H1 (cell line): Measurements from ENCODE around the gene NADSYN1. TPM values are rescaled to one million over a fixed set of nuclear protein-coding genes. Genes with fewer than 3 reads are reported as not detected.
A peak's percentile ranks its signal among the peaks of the same experiment; 100 is the strongest.

Source experiments
- CTCF ChIA-PET: fragments of 300-600 bp; sonication (Branson Sonifier 250); formaldehyde crosslinking; loops from one replicate; lab custom pipeline; 2021; ENCODE audit not compliant: partially characterized antibody; lab: Charles Lee
- POLR2A ChIA-PET: fragments of 300-600 bp; sonication (Branson Sonifier 250); formaldehyde crosslinking; loops from one replicate; lab custom pipeline; 2021; ENCODE audit warnings: inconsistent platforms; ENCODE audit not compliant: partially characterized antibody; lab: Charles Lee
- DNase-seq, 2 experiments: peaks; one replicate each; pipeline versions ENCODE4 v3.0.0 to v3.0.0-alpha.2; 2010 to 2022; ENCODE audit warnings: low spot score in 2 of 2, low read depth in 1 of 2, mixed read lengths in 1 of 2
- FAIRE-seq: peaks from 2 replicates; lab custom pipeline; 2011; peaks lifted over from hg19 to GRCh38; lab: Jason Lieb, UNC
- H2AFZ ChIP-seq: 2 replicates; pipeline ENCODE4 v1.8.1; 2012; ENCODE audit warnings: low read length, inconsistent platforms
- H2AK5ac ChIP-seq: 2 replicates; pipeline ENCODE4 v1.6.1; 2013; ENCODE audit warnings: low read depth, low read length
- H2BK120ac ChIP-seq: replicated peaks from 2 replicates; pipeline ENCODE3; 2013; ENCODE audit warnings: low read depth, low read length, inconsistent platforms
- H2BK12ac ChIP-seq: 2 replicates; pipeline ENCODE4 v1.6.1; 2013; ENCODE audit warnings: low read depth, low read length
- H2BK15ac ChIP-seq: 2 replicates; pipeline ENCODE4 v1.6.1; 2013; ENCODE audit warnings: low read length
- H2BK20ac ChIP-seq: 2 replicates; pipeline ENCODE4 v1.6.1; 2013; ENCODE audit warnings: low read length
- H2BK5ac ChIP-seq: 2 replicates; pipeline ENCODE4 v1.6.1; 2013; ENCODE audit warnings: low read depth, low read length
- H3K14ac ChIP-seq: 2 replicates; pipeline ENCODE4 v1.6.1; 2013; ENCODE audit warnings: inconsistent platforms; ENCODE audit not compliant: insufficient read length
- H3K18ac ChIP-seq: 2 replicates; pipeline ENCODE4 v1.6.1; 2013; ENCODE audit warnings: low read length; ENCODE audit errors: extremely low read depth
- H3K23ac ChIP-seq: 2 replicates; pipeline ENCODE4 v1.6.1; 2013; ENCODE audit warnings: inconsistent platforms; ENCODE audit not compliant: insufficient read length
- H3K23me2 ChIP-seq: 2 replicates; pipeline ENCODE4 v1.6.1; 2013; ENCODE audit warnings: low read depth, low read length
- H3K27ac ChIP-seq: 2 replicates; pipeline ENCODE4 v1.6.1; 2011; ENCODE audit warnings: low read depth, low read length, inconsistent platforms
- H3K27me3 ChIP-seq, 4 experiments: replicated peaks in 1 of 4; 1 replicate in 1 of 4; 2 replicates in 3 of 4; pipeline versions ENCODE4 v1.6.1 to v1.8.1; 2011 to 2013; ENCODE audit warnings: low read length in 3 of 4, mild to moderate bottlenecking in 3 of 4, inconsistent platforms in 2 of 4, mixed read lengths in 2 of 4, moderate library complexity in 1 of 4; ENCODE audit not compliant: control insufficient read depth in 3 of 4, insufficient read depth in 3 of 4; ENCODE audit errors: extremely low read depth in 1 of 4
- H3K36me3 ChIP-seq, 4 experiments: 2 replicates each; pipeline versions ENCODE4 v1.6.1 to v1.8.1; 2011 to 2013; ENCODE audit warnings: mild to moderate bottlenecking in 4 of 4, low read length in 3 of 4, moderate library complexity in 2 of 4, control low read depth in 1 of 4, inconsistent platforms in 1 of 4; ENCODE audit not compliant: insufficient read depth in 4 of 4, control insufficient read depth in 2 of 4
- H3K4ac ChIP-seq: replicated peaks from 2 replicates; pipeline ENCODE3; 2013; ENCODE audit warnings: low read length, low read depth, mixed read lengths, inconsistent platforms; ENCODE audit not compliant: insufficient read length
- H3K4me1 ChIP-seq, 4 experiments: replicated peaks in 1 of 4; 1 replicate in 1 of 4; 2 replicates in 3 of 4; pipeline versions ENCODE4 v1.6.1 to v1.8.1; 2011 to 2013; ENCODE audit warnings: low read length in 3 of 4, inconsistent platforms in 2 of 4, mixed read lengths in 1 of 4; ENCODE audit not compliant: insufficient read depth in 4 of 4, control insufficient read depth in 3 of 4
- H3K4me2 ChIP-seq, 2 experiments: 2 replicates each; pipeline versions ENCODE4 v1.6.1 to v1.8.1; 2011 to 2013; ENCODE audit warnings: low read depth in 2 of 2, low read length in 2 of 2, control low read depth in 1 of 2, inconsistent platforms in 1 of 2, mild to moderate bottlenecking in 1 of 2; ENCODE audit not compliant: insufficient read depth in 1 of 2
- H3K4me3 ChIP-seq, 4 experiments: fragments of 200-600, 300-600 bp in 1 of 4; sonication (generic), shearing (Covaris generic), sonication (Bioruptor Twin) in 1 of 4; 2 replicates each; pipeline versions ENCODE4 v1.5.1 to v1.8.1; 2011 to 2016; ENCODE audit warnings: low read length in 4 of 4, low read depth in 3 of 4, control low read depth in 2 of 4, inconsistent platforms in 2 of 4, mild to moderate bottlenecking in 2 of 4, mixed read lengths in 1 of 4, moderate library complexity in 1 of 4; ENCODE audit not compliant: insufficient read depth in 2 of 4; ENCODE audit errors: extremely low read depth in 1 of 4
- H3K56ac ChIP-seq: replicated peaks from 2 replicates; pipeline ENCODE3; 2013; ENCODE audit warnings: low read depth, mild to moderate bottlenecking, mixed read lengths, low read length, inconsistent platforms; ENCODE audit not compliant: insufficient read length
- H3K79me1 ChIP-seq: 2 replicates; pipeline ENCODE4 v1.6.1; 2013; ENCODE audit warnings: low read depth, low read length, control low read depth
- H3K79me2 ChIP-seq, 2 experiments: 2 replicates each; pipeline versions ENCODE4 v1.6.1 to v1.8.1; 2012 to 2013; ENCODE audit warnings: low read length in 2 of 2, mild to moderate bottlenecking in 2 of 2, inconsistent platforms in 1 of 2; ENCODE audit not compliant: insufficient read depth in 2 of 2, control insufficient read depth in 1 of 2
- H3K9ac ChIP-seq, 4 experiments: replicated peaks in 1 of 4; 1 replicate in 1 of 4; 2 replicates in 3 of 4; pipeline versions ENCODE4 v1.6.1 to v1.8.1; 2011 to 2013; ENCODE audit warnings: low read depth in 3 of 4, low read length in 3 of 4, control low read depth in 2 of 4, mild to moderate bottlenecking in 2 of 4, moderate library complexity in 2 of 4, inconsistent platforms in 1 of 4; ENCODE audit errors: extremely low read depth in 1 of 4
- H3K9me3 ChIP-seq, 2 experiments: 2 replicates each; pipeline versions ENCODE4 v1.6.1 to v1.8.1; 2012 to 2013; ENCODE audit warnings: mild to moderate bottlenecking in 2 of 2, moderate library complexity in 2 of 2, control low read depth in 1 of 2, inconsistent platforms in 1 of 2, low read depth in 1 of 2, low read length in 1 of 2, mixed read lengths in 1 of 2; ENCODE audit not compliant: insufficient read depth in 2 of 2
- H4K20me1 ChIP-seq, 2 experiments: replicated peaks in 1 of 2; 2 replicates each; pipeline versions ENCODE3 to v1.8.1; 2011 to 2013; ENCODE audit warnings: inconsistent platforms in 2 of 2, low read length in 2 of 2, mild to moderate bottlenecking in 1 of 2; ENCODE audit not compliant: insufficient read depth in 2 of 2, control insufficient read depth in 1 of 2
- H4K5ac ChIP-seq: 2 replicates; pipeline ENCODE4 v1.6.1; 2013; ENCODE audit warnings: low read length, low read depth, mixed read lengths, inconsistent platforms; ENCODE audit not compliant: insufficient read length
- H4K8ac ChIP-seq: 2 replicates; pipeline ENCODE4 v1.8.0; 2013; ENCODE audit warnings: mild to moderate bottlenecking, moderate library complexity, low read length, inconsistent platforms; ENCODE audit not compliant: insufficient read depth; ENCODE audit errors: extremely low read depth
- H4K91ac ChIP-seq: replicated peaks from 2 replicates; pipeline ENCODE3; 2013; ENCODE audit warnings: low read length, mixed read lengths, inconsistent platforms; ENCODE audit not compliant: insufficient read length
- CTCF ChIP-seq, 3 experiments: IDR thresholded peaks; 1 replicate in 2 of 3; 2 replicates in 1 of 3; pipeline versions ENCODE4 v1.5.1 to v1.6.1; 2011; ENCODE audit warnings: low read length in 3 of 3, mild to moderate bottlenecking in 3 of 3, inconsistent platforms in 2 of 3, low read depth in 1 of 3, moderate library complexity in 1 of 3; ENCODE audit not compliant: insufficient read depth in 1 of 3; ENCODE audit errors: control extremely low read depth in 1 of 3
- PHF8 ChIP-seq: fragments of 200-600 bp; sonication (generic); conservative IDR thresholded peaks from 2 replicates; pipeline ENCODE4 v1.7.1; 2012; ENCODE audit warnings: low read depth, mild to moderate bottlenecking, inconsistent platforms, low read length, moderate library complexity
- WGBS, 2 experiments: shearing (Covaris generic) in 1 of 2; methylation state at CpG; one replicate each; pipeline versions ENCODE4 v1.1.6 to v1.1.7; 2013 to 2015; ENCODE audit warnings: low lambda C conversion rate in 2 of 2, mixed read lengths in 2 of 2, inconsistent platforms in 1 of 2, low coverage in 1 of 2, missing lambda C conversion rate in 1 of 2; ENCODE audit not compliant: insufficient replicate concordance in 2 of 2, insufficient coverage in 1 of 2, insufficient read length in 1 of 2; ENCODE audit errors: extremely low coverage in 1 of 2, missing lambda C conversion rate in 1 of 2; 5-methylcytosine and 5-hydroxymethylcytosine counted together
- polyA plus RNA-seq, 7 experiments: library from polyadenylated mRNA; depleted of rRNA in 3 of 7; stranded (reverse) in 5 of 7; unstranded in 2 of 7; fragments of >200 nt in 5 of 7; fragments of 200-250 nt in 2 of 7; gene quantifications; 1 replicate in 5 of 7; 2 replicates in 1 of 7; 4 replicates in 1 of 7; pipeline versions ENCODE4 v1.2.1 to v1.2.3, GENCODE V29; 2011 to 2013; ENCODE audit warnings: missing spikeins in 2 of 7, mixed read lengths in 2 of 7
- total RNA-seq: library from RNA; stranded (reverse); fragmentation: NEBNext Ultra II Directional; extraction: Animal tissue kit (Norgen Biotek cat#: 25700); gene quantifications from 2 replicates; pipeline ENCODE4 v1.2.1, GENCODE V29; 2021

Gene NADSYN1
- total and polyA plus RNA-seq, 2 of the 8 experiments (the other 6 are each of a cell fraction or from before 2014, with no cell fraction given): 38.3 to 38.6 TPM

- FAIRE-seq: no peak
- Histone ChIP-seq H2BK5ac (no peak overlapping the region), H3K4me2 (no peak overlapping the region), H3K56ac (no peak overlapping the region), H3K14ac (no peak overlapping the region), H3K27me3 (no peaks in the 10 kb centered on the region), H3K4ac (no peak overlapping the region), H3K9me3 (no peaks in the 10 kb centered on the region), H3K18ac (no peak overlapping the region), H2BK120ac (no peak overlapping the region), H2BK12ac (no peak overlapping the region), H3K9ac (no peak overlapping the region), H2AFZ (no peak overlapping the region), H4K20me1 (no peaks in the 10 kb centered on the region), H3K4me3 (no peak overlapping the region), H3K27ac (no peak overlapping the region), H3K79me1 (no peaks in the 10 kb centered on the region), H4K91ac (no peak overlapping the region), H2BK20ac (no peak overlapping the region), H3K23ac (no peak overlapping the region), H2AK5ac (0 out of 2 replicates have a peak overlapping the region, but pooled peaks have one; percentile 33), H2BK15ac (0 out of 2 replicates have a peak overlapping the region, but pooled peaks have one; percentile 53), H3K23me2 (no peaks in the 10 kb centered on the region; the same call in 1 of the 2 replicates), H3K36me3 (no peaks in the 10 kb centered on the region), H4K8ac (no peak overlapping the region), H4K5ac (no peak overlapping the region), H3K4me1 (peaks cover 0 to 2% (median 0%) of the 10 kb centered on the region in 4 experiments; a peak in 2 of 7 replicates), H3K79me2 (no peaks in the 10 kb centered on the region)
- ChIA-PET POLR2A (interaction anchor here (0.7 kb wide), 1 partner anchor 305 kb away, joined by 3 read pairs; no protein-coding TSS in a partner anchor), CTCF (interaction anchor here (0.7 to 2.8 kb wide), 24 partner anchors 9 to 971 kb away, joined by 3 to 10 read pairs (median 4); no protein-coding TSS in a partner anchor)
- 80% methylated on average over 2 of the region's 2 CpGs; no CpG with 5 or more reads in 1 of the 2 experiments for whole genome bisulfite sequencing, 2 experiments
- no peak for TF ChIP-seq PHF8
- peak; percentile 26 to 43 (median 38); a peak in 3 of 4 replicates for TF ChIP-seq CTCF (IDR thresholded peaks at IDR 0.05; ENCODE audit: control extremely low read depth in 1 of 3, insufficient read depth in 1 of 3, low read depth in 1 of 3, low read length in 3 of 3)
- DNase-seq: no peak
Observed at GRCh38 chr11:71425409-71425808, 27.6 kb upstream of the NADSYN1 start.
